ENCODE data around the gene PRDM1. TPM values are rescaled to one million over a fixed set of nuclear protein-coding genes. Genes with fewer than 3 reads are reported as not detected.

Gene PRDM1
- total RNA-seq, 2 donors from 2014 or later = 1.8 to 1.9 TPM

GRCh38 chr6:106122938-106123656 lies 37.0 kb downstream of the PRDM1 start:
- Histone ChIP-seq H3K27me3 (no peaks in the 10 kb centered on the region), H3K36me3 (no peaks in the 10 kb centered on the region), H3K4me3 (no peak overlapping the region), H3K4me1 (no peaks in the 10 kb centered on the region), H3K9me3 (no peaks in the 10 kb centered on the region), H3K27ac (no peak overlapping the region)
- DNase-seq (ENCODE audit: low spot score) = no peak
- TF ChIP-seq CTCF (IDR thresholded peaks at IDR 0.05) = no peak

GRCh38 chr6:106124015-106124414 lies 37.9 kb downstream of the PRDM1 start:
- no peaks in the 10 kb centered on the region for H3K36me3 ChIP-seq
- no peaks in the 10 kb centered on the region for H3K9me3 ChIP-seq
- H3K4me3 ChIP-seq = no peak overlapping the region
- no peak for DNase-seq (ENCODE audit: low spot score)
- TF ChIP-seq CTCF (IDR thresholded peaks at IDR 0.05) = no peak
- H3K27ac ChIP-seq = no peak overlapping the region
- H3K27me3 ChIP-seq = no peaks in the 10 kb centered on the region
- H3K4me1 ChIP-seq = no peaks in the 10 kb centered on the region

- Histone ChIP-seq H3K4me1 (no peaks in the 10 kb centered on the region), H3K9me3 (no peaks in the 10 kb centered on the region), H3K4me3 (no peak overlapping the region), H3K27me3 (no peaks in the 10 kb centered on the region), H3K36me3 (no peaks in the 10 kb centered on the region), H3K27ac (no peak overlapping the region)
- TF ChIP-seq CTCF (IDR thresholded peaks at IDR 0.05) = no peak
- no peak for DNase-seq (ENCODE audit: low spot score)
These were observed 38.6 kb downstream of the PRDM1 start for GRCh38 chr6:106124437-106125430.

GRCh38 chr6:106125925-106126435 lies 39.8 kb downstream of the PRDM1 start:
- Histone ChIP-seq H3K27me3 (no peaks in the 10 kb centered on the region), H3K9me3 (no peaks in the 10 kb centered on the region), H3K4me3 (no peak overlapping the region), H3K4me1 (no peaks in the 10 kb centered on the region), H3K36me3 (no peaks in the 10 kb centered on the region), H3K27ac (no peak overlapping the region)
- no peak for DNase-seq (ENCODE audit: low spot score)
- TF ChIP-seq CTCF (IDR thresholded peaks at IDR 0.05) = no peak

GRCh38 chr6:106126482-106126881 lies 40.3 kb downstream of the PRDM1 start:
- no peak overlapping the region for H3K4me3 ChIP-seq
- H3K36me3 ChIP-seq = no peaks in the 10 kb centered on the region
- TF ChIP-seq CTCF (IDR thresholded peaks at IDR 0.05) = no peak
- no peaks in the 10 kb centered on the region for H3K4me1 ChIP-seq
- H3K9me3 ChIP-seq = no peaks in the 10 kb centered on the region
- H3K27ac ChIP-seq = no peak overlapping the region
- DNase-seq (ENCODE audit: low spot score) = no peak
- H3K27me3 ChIP-seq = no peaks in the 10 kb centered on the region

Measured in right atrium auricular region (tissue), 2 donors.